ENCODE measurements around the gene WDR55. TPM values are rescaled to one million over a fixed set of nuclear protein-coding genes. Genes with fewer than 3 reads are reported as not detected.

The WDR55 gene
- total RNA-seq, 1 donor from 2014 or later, result 26.0 TPM

- Mint-ChIP-seq H3K9me3 (no peaks in the 10 kb centered on the region), H3K27ac (no peak overlapping the region), H3K27me3 (ENCODE audit: low read depth) (no peaks in the 10 kb centered on the region), H3K4me1 (no peaks in the 10 kb centered on the region), H3K36me3 (peaks cover 35% of the 10 kb centered on the region), H3K4me3 (no peak overlapping the region)
- no peak for DNase-seq (ENCODE audit: low spot score in 2 of 2, unreplicated experiment in 2 of 2)
- no peak for TF ChIP-seq CTCF (IDR thresholded peaks at IDR 0.05; ENCODE audit: unreplicated experiment)
These were observed 9.9 kb downstream of the WDR55 start for GRCh38 chr5:140674629-140675028.

- no peaks in the 10 kb centered on the region for H3K9me3 Mint-ChIP-seq
- DNase-seq (ENCODE audit: low spot score in 2 of 2, unreplicated experiment in 2 of 2), result no peak
- no peak for TF ChIP-seq CTCF (IDR thresholded peaks at IDR 0.05; ENCODE audit: unreplicated experiment)
- no peaks in the 10 kb centered on the region for H3K4me1 Mint-ChIP-seq
- H3K4me3 Mint-ChIP-seq, result no peak overlapping the region
- H3K27ac Mint-ChIP-seq, result no peak overlapping the region
- no peaks in the 10 kb centered on the region for H3K27me3 Mint-ChIP-seq (ENCODE audit: low read depth)
- H3K36me3 Mint-ChIP-seq, result peaks cover 37% of the 10 kb centered on the region
These were observed 13.2 kb downstream of the WDR55 start for GRCh38 chr5:140677947-140678346.

GRCh38 chr5:140678993-140679392 lies 14.3 kb downstream of the WDR55 start:
- Mint-ChIP-seq H3K4me3 (no peak overlapping the region), H3K4me1 (no peaks in the 10 kb centered on the region), H3K36me3 (peaks cover 39% of the 10 kb centered on the region), H3K27me3 (ENCODE audit: low read depth) (no peaks in the 10 kb centered on the region), H3K9me3 (no peaks in the 10 kb centered on the region), H3K27ac (no peak overlapping the region)
- no peak for TF ChIP-seq CTCF (IDR thresholded peaks at IDR 0.05; ENCODE audit: unreplicated experiment)
- no peak for DNase-seq (ENCODE audit: low spot score in 2 of 2, unreplicated experiment in 2 of 2)

- Mint-ChIP-seq H3K9me3 (no peaks in the 10 kb centered on the region), H3K4me3 (peak overlapping the region; percentile 98), H3K27me3 (ENCODE audit: low read depth) (no peaks in the 10 kb centered on the region), H3K4me1 (peaks cover 27% of the 10 kb centered on the region), H3K27ac (peak overlapping the region; percentile 98), H3K36me3 (peaks cover 10% of the 10 kb centered on the region)
- no peak for TF ChIP-seq CTCF (IDR thresholded peaks at IDR 0.05; ENCODE audit: unreplicated experiment)
- no peak for DNase-seq (ENCODE audit: low spot score in 2 of 2, unreplicated experiment in 2 of 2)
These were observed 25.8 kb downstream of the WDR55 start for GRCh38 chr5:140690376-140690932.

- peaks cover 16% of the 10 kb centered on the region for H3K36me3 Mint-ChIP-seq
- peaks cover 27% of the 10 kb centered on the region for H3K4me1 Mint-ChIP-seq
- no peaks in the 10 kb centered on the region for H3K9me3 Mint-ChIP-seq
- peak; percentile 55 to 77 for DNase-seq (ENCODE audit: low spot score in 2 of 2, unreplicated experiment in 2 of 2)
- H3K27me3 Mint-ChIP-seq (ENCODE audit: low read depth), result no peaks in the 10 kb centered on the region
- H3K27ac Mint-ChIP-seq, result peak within 1 kb of the TSS; percentile 98
- TF ChIP-seq CTCF (IDR thresholded peaks at IDR 0.05; ENCODE audit: unreplicated experiment), result no peak
- peak within 1 kb of the TSS; percentile 98 for H3K4me3 Mint-ChIP-seq
These were observed 26.5 kb downstream of the WDR55 start, which contains the start of the genes HARS1 and HARS2 for GRCh38 chr5:140690941-140691924. TSS of gene HARS1 (minus strand) at chr5:140691370. CDS start at chr5:140691304, 66 bp downstream. TSS of gene HARS2 (plus strand) at chr5:140691455. CDS start at chr5:140691649, 194 bp downstream.
